Common myeloid progenitor, CD34-positive (primary cell): ENCODE data around the gene QRICH1.

Source experiments
- CTCF ChIA-PET: fragments of 350-600 bp; sonication (Branson Sonifier 250); formaldehyde crosslinking; loops from one replicate; lab custom pipeline; 2021; ENCODE audit warnings: antibody characterized with exemption; lab: Charles Lee
- POLR2A ChIA-PET: fragments of 350-600 bp; sonication (Branson Sonifier 250); formaldehyde crosslinking; loops from one replicate; lab custom pipeline; 2021; ENCODE audit warnings: antibody characterized with exemption; lab: Charles Lee
- DNase-seq, 3 donors: peaks; one replicate each; pipeline versions ENCODE4 v3.0.0 to v3.0.0-alpha.2; 2013
- H3K27ac ChIP-seq, 2 experiments: 1 replicate in 1 of 2; 2 replicates in 1 of 2; pipeline ENCODE4 v1.7.0; 2013; ENCODE audit warnings: inconsistent platforms in 2 of 2, low read length in 2 of 2, mild to moderate bottlenecking in 2 of 2, low read depth in 1 of 2, moderate library complexity in 1 of 2; ENCODE audit not compliant: severe bottlenecking in 2 of 2, insufficient read depth in 1 of 2, poor library complexity in 1 of 2
- H3K27me3 ChIP-seq, 5 experiments: replicated peaks in 2 of 5; 1 replicate in 3 of 5; 2 replicates in 2 of 5; pipeline versions ENCODE4 v1.6.1 to v1.7.0; 2013; ENCODE audit warnings: low read length in 4 of 5, mild to moderate bottlenecking in 2 of 5, moderate library complexity in 2 of 5, inconsistent platforms in 1 of 5; ENCODE audit not compliant: insufficient read depth in 5 of 5, control insufficient read depth in 4 of 5
- H3K36me3 ChIP-seq, 4 experiments: 1 replicate in 2 of 4; 2 replicates in 2 of 4; pipeline versions ENCODE4 v1.6.1 to v1.7.0; 2013; ENCODE audit warnings: low read length in 3 of 4, control low read depth in 1 of 4, mild to moderate bottlenecking in 1 of 4; ENCODE audit not compliant: control insufficient read depth in 4 of 4, insufficient read depth in 4 of 4
- H3K4me1 ChIP-seq, 4 experiments: 1 replicate in 3 of 4; 2 replicates in 1 of 4; pipeline versions ENCODE4 v1.6.1 to v1.7.1; 2013; ENCODE audit warnings: low read length in 3 of 4, mild to moderate bottlenecking in 3 of 4, control low read depth in 1 of 4, inconsistent platforms in 1 of 4, moderate library complexity in 1 of 4; ENCODE audit not compliant: control insufficient read depth in 4 of 4, insufficient read depth in 4 of 4; ENCODE audit errors: control extremely low read depth in 1 of 4
- H3K4me3 ChIP-seq, 7 experiments: 1 replicate in 4 of 7; 2 replicates in 3 of 7; pipeline versions ENCODE4 v1.5.1 to v1.7.0; 2013; ENCODE audit warnings: mild to moderate bottlenecking in 7 of 7, low read length in 6 of 7, moderate library complexity in 6 of 7, inconsistent platforms in 2 of 7, low read depth in 2 of 7, control low read depth in 1 of 7; ENCODE audit not compliant: insufficient read depth in 4 of 7, control insufficient read depth in 1 of 7; ENCODE audit errors: extremely low read depth in 1 of 7
- H3K9me3 ChIP-seq, 5 experiments: 1 replicate in 4 of 5; 2 replicates in 1 of 5; pipeline versions ENCODE4 v1.6.1 to v1.7.1; 2013; ENCODE audit warnings: low read length in 4 of 5, mild to moderate bottlenecking in 2 of 5, inconsistent platforms in 1 of 5, low read depth in 1 of 5, moderate library complexity in 1 of 5; ENCODE audit not compliant: control insufficient read depth in 4 of 5, insufficient read depth in 2 of 5; ENCODE audit errors: control extremely low read depth in 1 of 5
- WGBS: methylation state at CpG from one replicate; pipeline ENCODE4 v1.1.5; 2013; ENCODE audit not compliant: insufficient coverage; 5-methylcytosine and 5-hydroxymethylcytosine counted together

QRICH1 gene

GRCh38 chr3:49057268-49057667 lies 36.6 kb downstream of the QRICH1 start:
- H3K9me3 ChIP-seq: no peaks in the 10 kb centered on the region
- peaks cover 23 to 64% (median 49%) of the 10 kb centered on the region in 4 experiments for H3K36me3 ChIP-seq
- no peaks in the 10 kb centered on the region for H3K27me3 ChIP-seq
- H3K4me1 ChIP-seq: no peaks in the 10 kb centered on the region
- POLR2A ChIA-PET: no interaction called here
- DNase-seq: no peak
- CTCF ChIA-PET: no interaction called here
- over 99% methylated on average over 10 of the region's 10 CpGs for WGBS
- H3K4me3 ChIP-seq: no peak overlapping the region
- H3K27ac ChIP-seq: no peak overlapping the region

GRCh38 chr3:49054344-49054862 lies 39.5 kb downstream of the QRICH1 start:
- POLR2A ChIA-PET: interaction anchor here (1.6 kb wide), 1 partner anchor 19 kb away, joined by 3 read pairs; no protein-coding TSS in a partner anchor
- Histone ChIP-seq H3K27me3 (no peaks in the 10 kb centered on the region), H3K9me3 (no peaks in the 10 kb centered on the region), H3K27ac (no peak overlapping the region), H3K4me3 (no peak overlapping the region), H3K36me3 (peaks cover 27 to 67% (median 49%) of the 10 kb centered on the region in 4 experiments), H3K4me1 (no peaks in the 10 kb centered on the region)
- CTCF ChIA-PET: interaction anchor here (0.6 to 2.7 kb wide), 3 partner anchors 11 to 295 kb away, joined by 3 to 11 read pairs (median 3); no protein-coding TSS in a partner anchor
- no peak for DNase-seq
- no CpG with 5 or more reads among the region's 2 CpGs for WGBS

GRCh38 chr3:49053543-49053942 lies 40.3 kb downstream of the QRICH1 start:
- ChIA-PET POLR2A (interaction anchor here (0.5 to 1.6 kb wide), 2 partner anchors 9 to 19 kb away, joined by 3 to 4 read pairs; no protein-coding TSS in a partner anchor), CTCF (interaction anchor here (1.1 kb wide), 1 partner anchor 28 kb away, joined by 3 read pairs; no protein-coding TSS in a partner anchor)
- Histone ChIP-seq H3K27ac (no peak overlapping the region), H3K36me3 (peaks cover 27 to 67% (median 49%) of the 10 kb centered on the region in 4 experiments), H3K9me3 (no peaks in the 10 kb centered on the region), H3K27me3 (no peaks in the 10 kb centered on the region), H3K4me3 (no peak overlapping the region), H3K4me1 (no peaks in the 10 kb centered on the region)
- DNase-seq: no peak
- WGBS: 100% methylated on average over 1 of the region's 1 CpG

GRCh38 chr3:49035281-49035680 lies 58.6 kb downstream of the QRICH1 start:
- no peaks in the 10 kb centered on the region for H3K4me1 ChIP-seq
- peaks cover 23 to 58% (median 44%) of the 10 kb centered on the region in 4 experiments for H3K36me3 ChIP-seq
- DNase-seq: no peak
- CTCF ChIA-PET: interaction anchor here (1.7 kb wide), 1 partner anchor 14 kb away, joined by 6 read pairs; the partner anchor contains the start of gene NDUFAF3
- no peaks in the 10 kb centered on the region for H3K27me3 ChIP-seq
- WGBS: 100% methylated on average over 2 of the region's 3 CpGs
- no peak overlapping the region for H3K27ac ChIP-seq
- POLR2A ChIA-PET: no interaction called here
- H3K9me3 ChIP-seq: no peaks in the 10 kb centered on the region
- H3K4me3 ChIP-seq: no peak overlapping the region

GRCh38 chr3:49034650-49035049 lies 59.2 kb downstream of the QRICH1 start:
- Histone ChIP-seq H3K4me3 (no peak overlapping the region), H3K4me1 (peaks cover 0 to under 1% (median under 1%) of the 10 kb centered on the region in 4 experiments), H3K27ac (no peak overlapping the region), H3K9me3 (no peaks in the 10 kb centered on the region), H3K36me3 (peaks cover 23 to 56% (median 47%) of the 10 kb centered on the region in 4 experiments), H3K27me3 (no peaks in the 10 kb centered on the region)
- ChIA-PET POLR2A (no interaction called here), CTCF (interaction anchor here (0.6 to 1.7 kb wide), 3 partner anchors 11 to 144 kb away, joined by 3 to 6 read pairs (median 4); partner anchors contain the start of gene NDUFAF3)
- 100% methylated on average over 2 of the region's 2 CpGs for WGBS
- no peak for DNase-seq

- H3K36me3 ChIP-seq: peaks cover 23 to 61% (median 45%) of the 10 kb centered on the region in 4 experiments
- peak overlapping the region in 1 of 2 experiments; percentile 17 for H3K27ac ChIP-seq
- H3K4me3 ChIP-seq: no peak overlapping the region
- no peaks in the 10 kb centered on the region for H3K9me3 ChIP-seq
- CTCF ChIA-PET: interaction anchor here (0.6 to 1.6 kb wide), 3 partner anchors 9 to 58 kb away, joined by 3 to 4 read pairs (median 4); no protein-coding TSS in a partner anchor
- POLR2A ChIA-PET: interaction anchor here (1.8 kb wide), 1 partner anchor 29 kb away, joined by 6 read pairs; no protein-coding TSS in a partner anchor
- H3K4me1 ChIP-seq: peaks cover 8 to 18% (median 17%) of the 10 kb centered on the region in 4 experiments
- H3K27me3 ChIP-seq: no peaks in the 10 kb centered on the region
- WGBS: 100% methylated on average over 5 of the region's 6 CpGs
- DNase-seq: no peak
These were observed 61.1 kb downstream of the QRICH1 start for GRCh38 chr3:49032646-49033304.
